Fibroblast of villous mesenchyme (primary cell): ENCODE data around the gene RBBP8NL. TPM values are rescaled to one million over a fixed set of nuclear protein-coding genes. Genes with fewer than 3 reads are reported as not detected.

ENCODE experiments used
- DNase-seq: peaks from one replicate; pipeline ENCODE4 v3.0.0-alpha.2; 2010; ENCODE audit warnings: low read depth
- H3K4me3 ChIP-seq: 2 replicates; pipeline ENCODE4 v1.5.1; 2011; ENCODE audit warnings: low read depth, mild to moderate bottlenecking, low read length
- total RNA-seq: library from RNA; depleted of rRNA; stranded (reverse); fragments of >200 nt; gene quantifications from 2 replicates; pipeline ENCODE4 v1.2.3, GENCODE V29; 2012
- TF ChIP-seq, protein P1 (sequence below): IDR thresholded peaks from 2 replicates; pipeline ENCODE4 v1.5.1; 2012; ENCODE audit warnings: low read depth, mild to moderate bottlenecking, low read length; ENCODE audit not compliant: insufficient read depth

RBBP8NL gene
- total RNA-seq, 1 donor, result not detected

DNA sequence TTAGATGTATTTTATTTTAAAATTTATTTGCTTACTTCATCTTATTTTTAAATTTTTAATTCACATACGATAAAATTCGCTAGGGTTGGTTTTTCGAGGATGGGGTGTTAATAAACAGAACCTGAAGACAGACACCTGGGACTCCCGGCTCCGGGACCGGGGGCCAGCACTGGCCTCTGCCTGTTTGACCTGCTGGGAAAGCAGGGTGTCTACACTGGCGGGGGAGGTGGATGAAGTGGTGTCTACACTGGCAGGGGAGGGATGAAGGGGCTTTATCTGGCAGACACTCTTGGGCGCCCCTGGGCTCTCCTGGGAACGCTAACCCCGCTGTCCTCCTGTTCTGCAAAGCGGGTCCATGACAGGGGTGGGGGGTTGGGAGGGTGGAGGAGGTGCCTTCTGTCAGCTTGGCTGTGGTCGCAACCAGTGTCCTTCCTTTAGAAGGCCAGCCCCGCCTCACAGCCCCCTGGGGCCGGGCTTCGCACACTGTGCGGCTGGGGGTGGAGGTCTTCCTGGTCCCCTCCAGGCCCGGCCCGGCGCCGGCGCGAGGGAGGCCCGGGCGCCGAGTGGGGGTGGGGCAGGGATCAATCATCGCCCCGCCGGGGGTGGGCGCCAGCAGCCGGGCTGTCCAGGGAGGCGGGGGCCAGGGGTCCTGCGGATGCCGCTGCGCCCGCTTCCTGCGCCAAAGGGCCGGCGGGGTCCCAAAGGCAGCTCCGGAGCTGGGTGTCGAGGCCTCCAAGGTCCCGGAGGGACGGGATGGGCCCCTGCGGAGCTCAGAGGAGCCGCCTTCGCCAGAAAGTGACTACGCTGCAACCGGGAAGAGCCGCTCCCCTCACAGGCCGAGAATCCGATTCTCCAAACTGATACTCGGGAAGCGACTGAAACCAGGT, 46.6 kb upstream of the RBBP8NL start:
- TF ChIP-seq, protein P1, sequence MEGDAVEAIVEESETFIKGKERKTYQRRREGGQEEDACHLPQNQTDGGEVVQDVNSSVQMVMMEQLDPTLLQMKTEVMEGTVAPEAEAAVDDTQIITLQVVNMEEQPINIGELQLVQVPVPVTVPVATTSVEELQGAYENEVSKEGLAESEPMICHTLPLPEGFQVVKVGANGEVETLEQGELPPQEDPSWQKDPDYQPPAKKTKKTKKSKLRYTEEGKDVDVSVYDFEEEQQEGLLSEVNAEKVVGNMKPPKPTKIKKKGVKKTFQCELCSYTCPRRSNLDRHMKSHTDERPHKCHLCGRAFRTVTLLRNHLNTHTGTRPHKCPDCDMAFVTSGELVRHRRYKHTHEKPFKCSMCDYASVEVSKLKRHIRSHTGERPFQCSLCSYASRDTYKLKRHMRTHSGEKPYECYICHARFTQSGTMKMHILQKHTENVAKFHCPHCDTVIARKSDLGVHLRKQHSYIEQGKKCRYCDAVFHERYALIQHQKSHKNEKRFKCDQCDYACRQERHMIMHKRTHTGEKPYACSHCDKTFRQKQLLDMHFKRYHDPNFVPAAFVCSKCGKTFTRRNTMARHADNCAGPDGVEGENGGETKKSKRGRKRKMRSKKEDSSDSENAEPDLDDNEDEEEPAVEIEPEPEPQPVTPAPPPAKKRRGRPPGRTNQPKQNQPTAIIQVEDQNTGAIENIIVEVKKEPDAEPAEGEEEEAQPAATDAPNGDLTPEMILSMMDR, result no peak
- H3K4me3 ChIP-seq, result no peak overlapping the region
- no peak for DNase-seq

DNA sequence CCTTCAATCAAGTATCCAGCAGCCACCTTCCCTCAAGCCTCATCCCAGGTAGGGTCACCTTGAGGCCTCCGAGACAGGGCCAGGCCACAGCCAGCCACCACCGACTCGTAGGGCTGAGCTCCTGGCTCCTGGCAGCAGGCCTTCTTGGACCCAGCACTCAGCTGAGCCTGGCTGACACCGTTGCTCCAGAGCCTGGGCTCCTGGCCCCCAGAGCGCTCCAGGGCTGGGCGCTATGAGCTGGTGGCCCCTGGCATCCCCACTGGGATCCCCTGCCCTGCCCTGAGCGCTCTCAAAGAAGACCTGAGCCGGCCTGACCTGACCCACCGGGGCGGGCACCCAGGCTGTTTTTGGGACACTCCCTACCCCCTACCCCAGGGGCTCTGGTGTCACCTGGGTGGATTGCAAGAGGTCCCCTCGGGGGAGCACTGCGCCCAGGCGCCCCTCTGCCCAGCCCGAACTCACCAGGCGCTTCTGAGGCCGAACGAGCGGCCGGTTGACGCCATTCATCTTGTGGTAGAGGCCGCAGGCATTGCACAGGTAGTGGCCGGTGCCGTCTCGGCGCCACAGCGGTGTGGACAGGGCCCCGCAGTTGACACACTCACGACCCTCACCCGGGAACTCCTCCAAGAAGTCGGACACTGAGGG, 45.7 kb upstream of the RBBP8NL start:
- TF ChIP-seq, protein P1, result no peak
- H3K4me3 ChIP-seq, result no peak overlapping the region
- no peak for DNase-seq

DNA sequence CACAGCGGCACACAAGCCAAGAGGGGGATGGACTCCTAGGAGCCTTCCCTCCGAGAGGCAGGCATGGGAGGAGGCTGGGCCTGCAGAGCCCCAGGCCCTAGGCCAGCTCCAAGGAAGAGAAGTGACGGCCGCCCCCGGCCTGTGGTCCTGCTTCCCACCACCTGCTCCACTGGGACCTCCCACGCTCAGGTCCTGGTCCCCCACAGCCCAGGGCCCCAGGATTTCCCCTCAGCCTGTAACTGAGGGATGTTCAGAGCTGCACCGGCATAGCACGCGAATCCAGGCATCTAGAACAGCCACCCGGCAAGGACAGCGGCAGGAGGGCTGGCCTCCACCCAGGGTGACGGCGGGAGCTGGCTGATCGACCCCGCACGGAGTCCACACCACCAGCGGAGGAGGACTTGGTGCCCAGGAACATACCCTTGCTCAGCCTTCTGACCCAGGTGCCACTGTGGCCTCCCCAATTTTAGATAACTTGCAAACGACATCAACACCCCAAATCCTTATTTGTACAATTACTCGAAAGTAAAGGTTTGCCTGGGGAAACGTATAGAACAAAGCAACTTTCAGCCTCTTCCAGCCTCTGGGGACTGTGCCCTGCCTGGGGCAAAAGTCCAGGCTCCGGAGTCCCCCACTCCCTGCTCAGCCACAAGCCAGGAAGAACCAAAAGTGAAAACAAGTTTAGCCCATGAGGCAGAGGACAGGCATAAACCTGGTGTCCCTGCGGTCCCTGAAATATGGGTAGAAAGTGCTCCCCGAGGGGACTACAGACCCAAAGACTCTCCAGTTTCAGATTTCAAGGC, 45.0 kb upstream of the RBBP8NL start:
- no peak overlapping the region for H3K4me3 ChIP-seq
- TF ChIP-seq, protein P1, result no peak
- DNase-seq, result no peak

DNA sequence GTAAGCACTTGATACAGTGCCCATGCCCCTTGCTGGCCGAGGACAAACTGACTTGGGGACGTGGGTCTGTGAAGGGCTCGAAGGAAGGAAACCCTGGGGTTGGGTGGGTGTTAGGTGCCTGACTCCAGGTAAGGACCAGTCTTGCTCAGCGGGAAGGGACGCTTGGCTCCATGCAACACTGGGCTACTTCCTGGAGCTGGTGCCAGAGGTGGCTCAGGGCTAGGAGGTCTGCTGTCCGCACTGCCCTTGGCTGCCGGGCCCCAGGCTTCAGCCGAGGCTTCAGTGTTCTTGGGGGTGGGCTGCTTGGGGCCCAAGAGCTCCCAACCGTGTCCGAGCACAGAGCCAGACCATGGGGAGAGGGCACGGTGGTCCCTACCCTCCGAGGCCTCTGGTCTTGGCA, 43.1 kb upstream of the RBBP8NL start:
- H3K4me3 ChIP-seq, result no peak overlapping the region
- DNase-seq, result no peak
- TF ChIP-seq, protein P1, result no peak

DNA sequence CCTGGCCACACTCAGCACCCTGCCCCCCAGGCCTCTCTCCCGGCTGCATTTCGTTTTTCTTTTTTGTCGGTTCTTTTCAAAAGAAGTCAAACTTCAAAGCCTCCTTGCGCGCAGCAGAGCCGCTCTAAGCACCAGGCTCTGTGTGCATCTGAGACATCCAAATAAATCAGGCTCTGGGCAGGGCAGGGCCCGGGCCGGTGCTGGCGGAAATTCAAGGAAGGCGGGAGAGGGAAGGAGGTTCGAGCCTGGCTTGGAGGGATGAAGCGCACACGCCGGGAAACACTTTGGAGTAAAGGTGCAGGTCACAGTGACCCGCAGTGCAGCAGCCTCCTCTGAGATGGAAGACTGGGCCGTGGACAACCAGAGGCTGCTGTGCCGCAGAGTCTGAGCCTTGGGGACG, 42.7 kb upstream of the RBBP8NL start:
- TF ChIP-seq, protein P1, result no peak
- DNase-seq, result no peak
- no peak overlapping the region for H3K4me3 ChIP-seq

DNA sequence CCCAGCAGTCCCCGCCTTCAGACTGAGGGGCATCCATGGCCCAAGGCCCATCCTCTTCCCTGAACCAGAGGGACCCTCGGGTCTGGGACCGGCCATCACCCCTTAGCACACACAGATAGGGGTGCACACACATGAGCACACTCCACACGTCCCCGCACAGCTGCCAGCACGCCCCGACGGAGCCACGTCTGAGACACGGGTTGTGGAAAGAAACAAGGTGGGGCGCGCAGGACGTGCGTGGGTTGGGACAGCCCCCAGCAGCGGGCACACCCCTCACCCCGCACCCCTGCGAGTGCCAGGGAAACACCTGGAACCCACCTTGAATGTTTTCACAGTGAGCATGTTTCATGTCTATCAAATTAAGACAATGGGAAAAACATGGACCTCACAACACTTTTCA, 42.0 kb upstream of the RBBP8NL start:
- TF ChIP-seq, protein P1, result no peak
- DNase-seq, result no peak

More for the DNA sequence above, 42.0 kb upstream of the RBBP8NL start:
- H3K4me3 ChIP-seq, result no peak overlapping the region
